HUES48 (cell line): ENCODE data around the gene MYO5C.

Source experiments
- H3K27ac ChIP-seq: one replicate; pipeline ENCODE4 v1.7.0; 2013; ENCODE audit warnings: low read depth, low read length, inconsistent platforms
- H3K27me3 ChIP-seq: 2 replicates; pipeline ENCODE4 v1.6.1; 2013; ENCODE audit warnings: mild to moderate bottlenecking, low read length; ENCODE audit not compliant: control insufficient read depth, insufficient read depth
- H3K36me3 ChIP-seq: 2 replicates; pipeline ENCODE4 v1.6.1; 2013; ENCODE audit warnings: low read length; ENCODE audit not compliant: control insufficient read depth, insufficient read depth
- H3K4me1 ChIP-seq: 2 replicates; pipeline ENCODE4 v1.6.1; 2013; ENCODE audit warnings: mild to moderate bottlenecking, low read length; ENCODE audit not compliant: control insufficient read depth, insufficient read depth
- H3K4me3 ChIP-seq: 2 replicates; pipeline ENCODE4 v1.5.1; 2013; ENCODE audit warnings: mild to moderate bottlenecking, low read depth, low read length
- H3K9ac ChIP-seq: 2 replicates; pipeline ENCODE4 v1.6.1; 2013; ENCODE audit warnings: mild to moderate bottlenecking, low read depth, low read length, moderate library complexity
- H3K9me3 ChIP-seq: 2 replicates; pipeline ENCODE4 v1.6.1; 2013; ENCODE audit warnings: low read length; ENCODE audit not compliant: control insufficient read depth, insufficient read depth

The MYO5C gene

DNA sequence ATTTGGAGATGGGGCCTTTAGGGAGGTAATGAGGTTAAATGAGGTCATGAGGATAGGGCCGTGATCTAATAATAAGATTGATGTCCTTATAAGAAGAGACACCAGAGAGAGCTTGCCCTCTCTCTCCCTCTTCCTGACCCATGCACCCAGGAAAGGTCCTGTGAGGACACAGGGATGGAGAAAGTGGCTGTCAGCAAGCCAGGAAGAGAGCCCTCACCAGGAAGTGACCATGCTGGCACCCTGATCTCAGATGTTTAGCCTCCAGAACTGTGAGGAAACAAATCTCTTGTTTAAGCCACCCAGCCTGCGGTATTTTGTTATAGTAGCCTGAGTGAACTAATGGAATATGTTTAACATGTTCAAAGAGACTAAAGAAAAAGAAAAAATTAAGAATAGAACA lies 89.2 kb downstream of the MYO5C start:
- H3K27me3 ChIP-seq: no peaks in the 10 kb centered on the region
- H3K9me3 ChIP-seq: no peaks in the 10 kb centered on the region
- no peak overlapping the region for H3K4me3 ChIP-seq
- H3K36me3 ChIP-seq: peaks cover 54% of the 10 kb centered on the region
- no peak overlapping the region for H3K9ac ChIP-seq
- H3K4me1 ChIP-seq: peaks cover 8% of the 10 kb centered on the region; the same call in 1 of the 2 replicates
- no peak overlapping the region for H3K27ac ChIP-seq

DNA sequence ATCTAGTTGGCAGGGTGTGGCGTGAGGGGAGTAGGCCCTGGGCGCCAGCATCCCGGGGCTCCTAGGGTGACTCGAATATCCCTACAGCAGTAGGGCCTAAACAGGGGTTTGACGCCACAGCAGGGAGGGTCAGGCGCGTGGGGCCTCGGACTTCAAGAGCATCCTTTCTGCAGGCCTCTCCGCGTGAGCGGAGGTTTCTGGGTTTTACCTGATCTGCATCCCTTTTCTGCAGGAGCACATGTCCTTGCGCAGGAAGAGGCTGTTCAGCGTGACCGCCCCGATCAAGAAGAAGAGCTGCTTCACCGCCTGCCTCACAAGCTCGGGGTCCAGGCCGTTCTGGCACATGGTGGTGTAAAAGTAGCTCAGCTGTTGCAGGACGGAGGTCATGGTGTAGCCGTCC lies 90.9 kb downstream of the MYO5C start:
- H3K4me3 ChIP-seq: no peak overlapping the region
- no peaks in the 10 kb centered on the region for H3K27me3 ChIP-seq
- no peak overlapping the region for H3K27ac ChIP-seq
- H3K36me3 ChIP-seq: peaks cover 41% of the 10 kb centered on the region
- peaks cover 8% of the 10 kb centered on the region; the same call in 1 of the 2 replicates for H3K4me1 ChIP-seq
- H3K9ac ChIP-seq: no peak overlapping the region
- no peaks in the 10 kb centered on the region for H3K9me3 ChIP-seq

DNA sequence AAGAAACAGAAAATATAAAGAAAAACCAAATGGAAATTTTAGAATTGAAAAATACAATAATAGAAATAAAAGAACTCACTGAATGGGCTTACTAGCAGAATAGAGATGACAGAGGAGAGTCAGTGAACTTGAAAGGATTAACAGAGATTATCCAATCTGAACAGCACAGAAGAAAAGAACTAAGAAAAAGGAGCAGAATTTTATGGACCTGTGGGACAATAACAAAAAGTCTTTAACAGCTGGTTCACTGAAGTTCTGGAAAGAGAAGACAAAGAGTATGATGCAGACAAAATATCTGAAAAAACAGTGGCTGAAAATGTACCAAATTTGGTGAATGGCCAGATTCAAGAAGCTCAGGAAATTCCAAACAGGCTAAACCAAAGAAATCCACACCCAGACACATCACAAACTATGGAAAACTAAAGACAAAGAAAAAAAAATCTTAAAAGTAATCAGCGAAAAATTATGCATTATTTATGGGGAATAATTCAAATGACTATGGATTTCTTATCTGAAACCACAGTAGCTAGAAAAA lies 94.7 kb downstream of the MYO5C start:
- H3K9me3 ChIP-seq: no peaks in the 10 kb centered on the region
- H3K27me3 ChIP-seq: no peaks in the 10 kb centered on the region
- peaks cover 34% of the 10 kb centered on the region for H3K36me3 ChIP-seq
- no peak overlapping the region for H3K4me3 ChIP-seq
- no peak overlapping the region for H3K27ac ChIP-seq
- H3K9ac ChIP-seq: no peak overlapping the region
- peaks cover 8% of the 10 kb centered on the region; the same call in 1 of the 2 replicates for H3K4me1 ChIP-seq

DNA sequence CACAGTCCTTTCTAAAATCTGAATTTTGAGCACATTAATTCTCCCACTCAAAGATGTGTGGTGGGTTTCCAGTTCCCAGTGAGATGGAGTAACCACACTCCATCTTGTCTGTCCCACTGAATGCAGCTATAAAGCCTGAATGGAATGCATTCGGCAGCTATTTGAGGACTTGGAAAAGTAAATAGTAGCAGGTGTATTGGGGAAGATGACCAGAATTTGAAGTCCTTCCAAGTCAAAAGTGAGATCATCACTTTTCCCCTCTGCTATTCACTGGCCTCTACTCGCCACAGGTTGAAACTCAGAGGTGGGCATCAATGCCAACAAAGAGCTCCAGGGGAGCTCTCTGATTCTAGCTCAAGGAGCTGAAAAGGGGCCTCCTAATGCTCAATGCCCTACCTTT lies 96.3 kb downstream of the MYO5C start:
- no peaks in the 10 kb centered on the region for H3K9me3 ChIP-seq

DNA sequence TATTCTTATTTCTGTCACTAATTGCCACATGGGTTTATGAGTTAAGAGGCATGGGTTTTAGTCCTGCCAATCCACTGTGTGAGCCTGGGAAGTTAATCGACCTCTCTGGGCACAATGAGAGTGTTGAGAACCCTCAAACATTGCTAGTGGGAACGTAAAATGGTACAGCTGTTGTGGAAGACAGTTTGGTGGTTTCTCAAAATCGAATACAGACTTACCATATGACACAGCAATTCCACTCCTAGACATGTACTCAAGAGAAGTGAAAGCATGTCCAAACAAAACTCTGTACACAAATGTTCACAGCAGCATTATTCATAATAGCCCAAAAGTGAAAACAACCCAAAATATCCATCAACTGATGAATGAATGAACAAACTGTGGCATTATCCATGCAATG lies 98.7 kb downstream of the MYO5C start:
- Histone ChIP-seq H3K27me3 (no peaks in the 10 kb centered on the region), H3K4me3 (no peak overlapping the region), H3K27ac (no peak overlapping the region), H3K4me1 (no peaks in the 10 kb centered on the region), H3K36me3 (peaks cover 16% of the 10 kb centered on the region), H3K9ac (no peak overlapping the region), H3K9me3 (no peaks in the 10 kb centered on the region)

More for the DNA sequence above, 96.3 kb downstream of the MYO5C start:
- H3K27me3 ChIP-seq: no peaks in the 10 kb centered on the region
- H3K27ac ChIP-seq: no peak overlapping the region
- no peaks in the 10 kb centered on the region for H3K4me1 ChIP-seq
- no peak overlapping the region for H3K9ac ChIP-seq
- peaks cover 17% of the 10 kb centered on the region for H3K36me3 ChIP-seq
- no peak overlapping the region for H3K4me3 ChIP-seq

DNA sequence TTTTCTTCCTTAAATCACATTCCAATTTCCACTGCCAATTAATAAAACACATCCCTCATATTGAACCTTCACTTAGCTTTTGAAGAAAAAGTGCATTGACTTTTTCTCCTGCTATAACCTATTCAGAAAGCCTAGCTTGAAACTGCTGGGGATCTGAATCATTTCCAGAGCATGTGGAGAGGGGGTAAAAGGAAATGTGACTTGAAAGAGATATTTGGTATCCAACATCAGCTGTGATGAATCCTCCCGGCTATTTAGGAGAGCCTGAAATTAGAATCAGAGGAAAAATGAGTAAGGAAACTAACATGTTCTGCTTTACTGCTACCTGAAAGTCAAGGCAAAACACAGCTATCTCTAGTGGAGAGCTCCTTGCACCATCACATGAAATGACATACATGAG lies 101.8 kb downstream of the MYO5C start:
- H3K36me3 ChIP-seq: peaks cover 16% of the 10 kb centered on the region
- H3K9me3 ChIP-seq: no peaks in the 10 kb centered on the region
- no peak overlapping the region for H3K4me3 ChIP-seq
- H3K9ac ChIP-seq: no peak overlapping the region
- H3K27me3 ChIP-seq: no peaks in the 10 kb centered on the region
- no peaks in the 10 kb centered on the region for H3K4me1 ChIP-seq
- H3K27ac ChIP-seq: no peak overlapping the region

DNA sequence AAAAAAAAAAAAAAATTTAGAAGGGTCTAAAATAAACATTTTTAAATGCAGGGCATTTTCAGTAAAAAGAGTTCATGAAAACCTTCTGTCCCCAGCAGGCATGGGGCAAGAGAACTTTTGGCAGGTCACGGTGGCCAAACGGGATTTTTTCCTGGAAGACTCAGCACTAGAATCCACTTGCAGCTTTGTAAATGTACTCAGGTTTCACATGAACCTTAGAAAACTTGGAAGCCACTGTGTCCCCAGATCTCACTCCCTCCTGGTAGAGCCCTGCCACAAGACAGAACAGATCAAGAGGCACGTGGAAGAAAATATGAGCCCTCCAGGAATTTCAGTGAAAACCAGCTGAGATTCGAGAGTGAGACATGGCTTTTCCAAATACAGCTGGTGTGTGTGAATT lies 102.3 kb downstream of the MYO5C start:
- no peak overlapping the region for H3K27ac ChIP-seq
- H3K27me3 ChIP-seq: no peaks in the 10 kb centered on the region
- H3K9me3 ChIP-seq: no peaks in the 10 kb centered on the region
- H3K9ac ChIP-seq: no peak overlapping the region
- no peaks in the 10 kb centered on the region for H3K4me1 ChIP-seq
- H3K36me3 ChIP-seq: peaks cover 16% of the 10 kb centered on the region
- H3K4me3 ChIP-seq: no peak overlapping the region

DNA sequence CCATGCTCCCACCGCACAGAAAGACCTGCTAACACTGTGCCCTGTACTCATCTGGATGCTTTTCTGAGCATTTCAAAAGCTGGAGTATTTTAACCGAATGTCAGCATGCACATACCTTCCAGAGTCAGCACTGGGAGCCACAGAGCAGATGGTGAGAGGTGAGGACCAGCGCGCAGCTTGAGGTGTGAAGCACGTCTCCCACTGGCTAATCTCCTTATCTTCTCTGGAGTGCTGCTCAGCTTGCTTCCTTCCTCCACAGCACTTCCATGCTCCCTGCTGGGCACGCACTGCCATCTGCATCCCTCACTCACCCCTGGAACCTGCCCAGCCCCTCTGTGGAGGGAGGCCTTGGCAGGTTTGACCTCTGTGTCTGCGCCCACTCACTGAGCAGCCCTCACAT lies 104.4 kb downstream of the MYO5C start, which contains the start of gene GNB5:
Gene GNB5, minus strand, starts transcription at position 186 of the 400 bp plus-strand sequence. CDS start 6,716 bp downstream, outside the sequence.
- Histone ChIP-seq H3K9ac (no peak within 1 kb of the TSS), H3K4me3 (no peak within 1 kb of the TSS), H3K9me3 (no peaks in the 10 kb centered on the region), H3K36me3 (peaks cover 6% of the 10 kb centered on the region), H3K27ac (no peak within 1 kb of the TSS), H3K27me3 (no peaks in the 10 kb centered on the region), H3K4me1 (no peaks in the 10 kb centered on the region)

DNA sequence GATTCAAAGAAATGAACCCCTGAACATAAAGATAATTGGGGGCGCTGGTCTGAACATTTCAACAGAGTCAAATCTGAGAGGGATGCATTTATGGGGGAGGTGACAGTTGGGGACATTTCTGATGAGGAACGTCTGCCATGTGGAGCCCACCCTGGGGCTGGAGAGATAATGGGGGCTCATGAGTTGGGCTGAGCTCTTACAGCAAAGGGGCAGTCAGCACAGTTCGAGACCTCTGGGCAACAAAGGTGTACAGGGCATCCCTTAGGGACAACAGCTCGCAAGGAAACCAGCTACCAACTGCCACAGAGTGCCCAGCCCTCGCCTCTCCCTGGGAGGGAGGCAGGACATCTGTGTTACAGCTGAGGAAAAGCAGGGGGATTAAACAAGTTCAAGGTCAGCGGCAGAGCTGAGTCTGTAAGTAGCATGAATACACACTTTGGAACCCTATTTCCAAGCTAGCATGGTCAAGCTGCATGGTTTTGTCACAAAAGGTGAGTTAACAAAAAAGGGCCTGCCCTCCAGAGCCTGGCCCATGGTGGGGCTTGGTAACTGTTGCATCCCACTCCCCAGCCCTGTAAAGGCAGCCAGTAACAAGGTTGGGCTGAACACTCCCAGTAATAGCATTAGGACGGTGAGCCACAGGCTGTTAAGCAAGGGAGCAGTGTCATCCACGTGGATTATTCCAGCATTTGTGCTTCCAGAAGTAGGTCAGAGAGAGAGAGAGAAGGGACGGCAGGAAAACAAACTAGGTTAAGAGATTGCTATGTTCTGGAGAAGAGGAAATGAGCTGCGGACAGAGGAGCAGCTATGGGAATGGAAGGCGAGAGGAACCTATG lies 108.7 kb downstream of the MYO5C start:
- no peaks in the 10 kb centered on the region for H3K4me1 ChIP-seq
- H3K27ac ChIP-seq: no peak overlapping the region
- H3K36me3 ChIP-seq: no peaks in the 10 kb centered on the region
- no peak overlapping the region for H3K4me3 ChIP-seq
- no peaks in the 10 kb centered on the region for H3K9me3 ChIP-seq
- no peaks in the 10 kb centered on the region for H3K27me3 ChIP-seq
- H3K9ac ChIP-seq: no peak overlapping the region

DNA sequence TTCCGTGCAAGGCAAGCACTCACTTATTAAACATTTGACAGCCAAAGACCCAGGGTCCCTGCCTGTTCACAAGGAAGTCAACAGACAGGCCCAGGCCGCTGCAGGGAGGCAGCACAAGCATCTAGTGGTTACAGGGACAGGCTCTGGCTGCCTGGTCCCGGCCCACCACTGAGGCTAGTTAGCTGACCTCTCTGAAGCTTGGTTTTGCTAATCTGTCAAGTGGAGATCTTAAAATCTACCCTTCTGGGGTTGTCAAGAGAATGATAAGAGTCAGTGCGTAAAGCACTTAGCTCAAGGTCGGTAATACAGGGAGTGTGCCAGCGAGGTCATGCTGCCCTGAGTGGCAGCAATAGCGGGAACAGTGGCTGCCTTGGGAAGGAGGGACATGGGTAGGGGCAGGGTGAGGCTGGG lies 110.4 kb downstream of the MYO5C start:
- peaks cover 13% of the 10 kb centered on the region for H3K27me3 ChIP-seq
- no peaks in the 10 kb centered on the region for H3K36me3 ChIP-seq
- H3K4me3 ChIP-seq: no peak overlapping the region
- H3K9me3 ChIP-seq: no peaks in the 10 kb centered on the region
- no peak overlapping the region for H3K27ac ChIP-seq
- H3K9ac ChIP-seq: no peak overlapping the region
- peaks cover 3% of the 10 kb centered on the region; the same call in 1 of the 2 replicates for H3K4me1 ChIP-seq

DNA sequence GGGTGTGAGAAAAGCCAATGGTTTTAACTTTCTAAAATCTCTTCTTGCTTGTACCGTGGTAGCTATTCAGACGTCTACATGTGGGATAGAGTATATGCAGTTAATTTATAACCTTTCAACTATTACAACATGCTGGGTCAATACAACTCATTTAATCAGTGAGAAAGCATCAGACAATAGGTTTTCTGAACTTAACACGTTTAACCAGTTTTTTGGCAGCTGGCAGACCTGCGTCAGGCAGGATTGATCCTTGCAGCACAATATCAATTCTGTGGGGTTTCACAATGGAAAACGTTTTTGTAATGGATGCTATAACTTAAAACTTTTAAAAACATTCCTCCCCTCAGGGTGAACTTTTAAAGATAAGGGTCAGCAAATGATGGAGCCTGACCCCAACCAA lies 110.9 kb downstream of the MYO5C start:
- Histone ChIP-seq H3K9me3 (no peaks in the 10 kb centered on the region), H3K4me1 (peaks cover 3% of the 10 kb centered on the region; the same call in 1 of the 2 replicates), H3K27ac (no peak overlapping the region), H3K4me3 (no peak overlapping the region), H3K27me3 (peaks cover 15% of the 10 kb centered on the region), H3K9ac (no peak overlapping the region), H3K36me3 (no peaks in the 10 kb centered on the region)
